ENCODE results near the gene ATP6V1F.

Gene ATP6V1F

DNA sequence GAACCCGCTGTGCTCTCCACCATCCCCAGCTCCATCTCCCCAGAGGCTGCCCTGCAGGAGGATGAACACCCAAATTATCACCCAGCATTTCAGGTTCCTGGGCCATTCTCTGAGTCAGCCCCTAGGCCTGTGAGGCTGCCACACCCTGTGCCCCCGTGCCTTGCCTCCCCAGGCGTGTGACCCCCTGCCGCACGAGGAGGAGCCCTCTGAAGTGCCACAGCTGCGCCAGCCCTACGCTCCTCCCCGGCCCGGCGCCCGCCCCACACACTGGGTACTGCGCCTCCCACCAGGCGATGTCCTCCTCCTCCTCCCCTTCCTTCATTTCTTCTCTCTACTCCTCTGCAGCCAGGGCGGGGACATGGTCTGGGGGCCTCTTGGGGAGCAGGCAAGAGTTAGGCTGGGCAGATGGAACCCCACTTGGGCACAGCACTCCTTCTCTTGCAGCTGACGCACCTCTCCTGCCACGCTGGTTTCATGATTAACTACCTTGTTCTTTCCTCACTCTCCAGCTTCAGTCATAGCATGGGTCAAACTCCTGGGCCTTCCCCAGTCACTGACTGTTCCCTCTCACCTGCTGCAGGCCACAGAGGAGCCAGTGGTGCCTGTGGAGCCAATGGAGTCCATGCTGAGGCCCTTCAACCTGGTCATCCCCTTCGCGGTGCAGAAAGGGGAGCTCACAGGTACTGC lies 12.7 kb upstream of the ATP6V1F start:
- no peak for DNase-seq

DNA sequence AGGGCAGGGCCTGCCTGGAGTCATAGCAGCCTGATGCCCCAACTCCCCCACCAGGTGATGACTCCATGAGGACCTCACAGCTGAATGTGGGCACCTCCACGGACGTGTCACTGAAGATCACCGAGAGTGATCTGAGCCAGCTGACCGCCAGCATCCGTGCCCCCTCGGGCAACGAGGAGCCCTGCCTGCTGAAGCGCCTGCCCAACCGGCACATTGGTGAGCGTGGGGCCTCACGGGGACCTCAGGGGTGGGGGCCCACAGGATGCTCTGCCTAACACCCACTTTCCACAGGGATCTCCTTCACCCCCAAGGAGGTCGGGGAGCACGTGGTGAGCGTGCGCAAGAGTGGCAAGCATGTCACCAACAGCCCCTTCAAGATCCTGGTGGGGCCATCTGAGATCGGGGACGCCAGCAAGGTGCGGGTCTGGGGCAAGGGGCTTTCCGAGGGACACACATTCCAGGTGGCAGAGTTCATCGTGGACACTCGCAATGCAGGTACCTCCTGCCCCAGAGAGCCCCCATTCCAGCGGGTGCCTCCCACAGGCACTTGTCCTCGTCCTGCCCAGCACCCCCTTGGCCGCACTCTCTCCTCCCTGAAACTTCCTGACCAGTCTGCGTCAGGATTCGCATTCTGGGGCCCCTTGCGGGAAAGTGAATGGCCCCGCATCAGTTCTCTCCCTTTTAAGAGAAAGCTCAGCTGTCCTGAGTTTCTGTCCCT lies 10.0 kb upstream of the ATP6V1F start:
- DNase-seq: no peak

GRCh38 chr7:128853799-128854198 lies 8.9 kb upstream of the ATP6V1F start:
- no peak for DNase-seq

- no peak for DNase-seq
Observed at GRCh38 chr7:128854396-128854795, 8.3 kb upstream of the ATP6V1F start.

DNA sequence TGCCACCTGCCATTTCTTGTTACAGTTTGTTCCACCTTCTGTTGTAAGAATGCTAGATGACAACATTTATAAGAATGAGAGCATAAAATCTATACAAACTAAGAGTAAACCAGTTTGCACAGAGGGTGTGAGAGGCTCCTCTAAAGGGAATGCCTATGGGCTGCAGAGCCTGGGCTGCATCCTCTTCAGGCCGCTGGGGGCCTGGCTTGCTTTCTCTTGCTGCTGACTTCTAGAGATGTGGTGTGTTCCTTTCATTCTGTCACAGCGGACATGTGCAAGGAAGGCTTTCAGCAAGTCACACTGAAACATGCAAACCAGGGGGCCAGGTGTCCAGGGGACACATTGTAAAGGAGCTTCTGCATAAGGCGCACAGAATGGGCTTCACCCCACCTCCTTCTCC lies 7.1 kb upstream of the ATP6V1F start:
- no peak for DNase-seq

GRCh38 chr7:128856001-128856718 lies 6.5 kb upstream of the ATP6V1F start:
- no peak for DNase-seq

DNA sequence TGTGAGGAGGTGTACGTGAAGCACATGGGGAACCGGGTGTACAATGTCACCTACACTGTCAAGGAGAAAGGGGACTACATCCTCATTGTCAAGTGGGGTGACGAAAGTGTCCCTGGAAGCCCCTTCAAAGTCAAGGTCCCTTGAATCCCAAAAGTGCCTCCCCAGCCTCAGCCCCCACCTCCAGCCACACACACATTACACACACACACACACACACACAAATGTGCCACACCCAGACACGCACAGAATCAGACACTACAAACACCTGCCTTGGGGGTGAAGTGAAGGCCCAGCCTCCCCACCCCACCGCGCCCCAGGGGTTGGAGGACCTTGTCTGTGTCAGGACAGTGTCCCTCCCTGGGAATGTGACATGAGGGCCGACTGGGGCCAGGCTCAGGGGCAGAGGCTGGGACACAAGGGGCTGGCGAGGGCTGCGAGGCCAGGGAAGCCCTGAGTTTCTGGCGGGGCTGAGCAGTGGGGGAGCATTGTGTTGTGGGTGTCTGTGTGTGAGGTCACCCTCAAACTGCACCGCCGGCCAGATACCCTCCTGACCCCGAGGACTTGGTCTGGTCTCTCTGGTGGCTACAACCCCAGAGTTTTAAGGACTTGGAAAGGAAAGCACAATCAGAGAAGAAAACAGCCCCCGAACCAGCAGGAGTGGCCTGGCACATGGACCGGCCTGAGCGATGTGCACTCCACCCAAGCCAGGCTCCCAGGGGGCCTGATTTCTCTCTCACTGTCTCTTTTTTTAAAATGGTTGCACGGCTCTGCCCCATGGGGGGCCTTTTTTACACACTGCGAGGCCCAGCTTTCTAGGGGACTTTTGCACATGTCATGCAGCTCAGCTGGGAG lies 4.0 kb upstream of the ATP6V1F start:
- no peak for DNase-seq

DNA sequence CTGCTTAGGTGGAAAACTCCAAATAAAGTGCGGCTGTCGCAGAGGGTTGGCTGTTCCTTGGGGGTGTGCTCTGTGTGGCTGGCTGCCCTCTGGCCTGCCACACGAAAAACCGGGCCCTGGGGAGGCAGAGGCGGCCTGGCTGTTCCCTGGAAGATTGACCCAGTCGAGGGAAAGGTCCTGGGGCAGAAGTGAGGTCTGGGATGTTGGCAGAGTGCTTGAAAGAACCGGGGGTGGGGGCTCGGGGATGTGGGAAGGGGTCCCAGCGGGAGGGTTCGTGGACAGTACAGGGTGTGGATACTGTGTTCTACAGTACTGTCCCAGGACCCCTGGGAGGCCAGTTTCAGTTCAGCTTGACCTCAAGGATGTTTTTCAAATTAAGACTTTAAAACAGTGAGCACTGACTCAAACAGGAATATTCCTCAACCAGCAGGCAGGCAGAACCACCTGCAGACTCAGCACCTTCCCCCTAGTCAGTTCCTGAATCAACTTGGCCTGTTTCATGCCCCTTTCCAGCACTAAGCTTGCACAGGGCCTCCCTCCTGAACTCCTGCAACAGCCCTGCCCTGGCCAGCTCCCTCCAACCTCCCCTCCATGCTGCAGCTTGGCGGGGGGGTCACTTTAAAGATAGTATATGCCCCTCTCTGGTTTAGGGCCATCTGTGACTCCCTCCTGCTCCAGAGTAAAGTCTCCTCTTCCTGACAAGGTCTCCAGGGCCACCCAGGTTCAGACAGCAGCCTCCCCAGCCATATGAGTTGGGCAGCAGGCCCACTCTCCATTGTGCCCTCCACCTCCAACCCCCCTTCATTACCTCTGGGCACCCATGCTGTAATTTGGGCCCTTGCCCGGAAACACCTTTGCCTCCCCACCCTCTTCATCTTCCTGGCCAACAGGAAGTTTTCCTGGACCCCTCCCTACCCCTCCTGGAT lies 3.2 kb upstream of the ATP6V1F start:
- peak; percentile 4 for DNase-seq

- DNase-seq: peak; percentile 33
Observed at GRCh38 chr7:128860158-128861073, 2.2 kb upstream of the ATP6V1F start.

DNA sequence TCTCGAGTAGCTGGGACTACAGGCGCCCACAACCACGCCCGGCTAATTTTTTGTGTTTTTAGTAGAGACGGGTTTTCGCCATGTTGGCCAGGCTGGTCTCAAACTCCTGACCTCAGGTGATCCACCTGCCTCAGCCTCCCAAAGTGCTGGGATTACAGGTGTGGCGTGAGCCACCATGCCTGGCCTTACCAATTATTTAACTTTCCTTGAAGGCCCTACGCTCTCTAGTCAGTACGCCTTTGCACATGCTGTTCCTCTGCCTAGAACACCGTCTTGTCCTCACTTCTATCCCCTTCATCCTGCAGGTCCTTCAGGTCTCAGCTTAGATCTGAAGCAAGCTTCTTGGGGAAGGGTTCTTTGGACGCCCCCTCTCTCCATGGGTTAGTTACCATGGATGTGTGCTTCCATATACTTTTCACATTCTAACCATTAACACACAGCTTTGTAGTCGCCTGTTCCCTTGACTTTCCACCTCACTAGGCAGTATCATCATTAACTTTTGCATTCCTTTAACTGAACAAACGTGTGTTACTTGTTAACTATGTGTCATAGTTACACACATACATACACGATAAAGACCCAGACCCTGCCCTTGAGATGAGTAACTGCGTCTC lies 592 bp upstream of the ATP6V1F start:
- no peak for DNase-seq

DNA sequence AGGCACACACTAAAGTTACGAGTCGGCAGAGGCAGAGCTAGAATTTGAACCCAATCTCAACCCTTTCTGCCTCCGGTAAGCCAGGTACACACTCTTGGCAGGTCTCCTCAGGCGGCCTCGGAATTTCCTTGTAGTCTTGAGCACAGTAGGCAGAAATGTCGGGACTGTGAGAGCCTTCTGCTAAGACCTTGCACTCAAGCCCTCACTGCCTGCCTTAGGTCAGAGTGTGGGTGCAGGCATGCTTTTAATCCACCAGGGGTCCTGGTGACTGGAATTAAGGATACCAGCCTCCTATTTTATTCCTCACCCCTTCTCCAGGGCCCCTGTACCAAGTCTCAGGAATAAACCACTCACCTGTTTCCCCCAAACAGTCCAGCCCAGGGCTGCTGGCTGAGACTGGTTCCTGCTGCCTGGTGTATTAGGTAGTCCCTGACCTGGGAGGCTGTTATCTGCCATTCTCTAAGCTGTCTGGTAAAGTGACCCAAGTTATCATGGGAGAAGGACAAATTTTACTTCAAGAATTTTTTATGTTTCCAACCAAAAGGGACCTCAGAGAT lies 855 bp downstream of the ATP6V1F start:
- peak; percentile 25 for DNase-seq

- no peak for DNase-seq
Observed at GRCh38 chr7:128865303-128865702, 2.6 kb downstream of the ATP6V1F start.

- no peak for DNase-seq
Observed at GRCh38 chr7:128865996-128866877, 3.6 kb downstream of the ATP6V1F start.

DNA sequence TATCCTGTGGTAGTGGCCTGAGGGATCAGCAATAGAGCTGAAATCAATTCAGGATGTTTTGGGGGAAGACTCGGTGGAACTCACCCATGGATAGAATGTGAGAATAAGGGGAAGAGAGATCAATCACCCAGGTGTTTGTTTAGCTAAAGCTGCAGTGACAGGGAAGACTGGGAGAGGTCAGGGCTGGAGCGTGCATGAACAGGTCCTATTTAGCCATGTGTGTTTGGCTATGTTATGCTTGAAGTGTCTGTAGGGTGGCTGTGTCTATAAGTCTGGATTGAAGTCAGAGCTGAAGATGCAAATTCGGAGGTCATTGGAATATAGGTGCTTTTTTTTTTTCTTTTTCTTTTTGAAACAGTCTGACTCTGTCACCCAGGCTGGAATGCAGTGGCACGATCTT lies 4.6 kb downstream of the ATP6V1F start:
- no peak for DNase-seq

DNA sequence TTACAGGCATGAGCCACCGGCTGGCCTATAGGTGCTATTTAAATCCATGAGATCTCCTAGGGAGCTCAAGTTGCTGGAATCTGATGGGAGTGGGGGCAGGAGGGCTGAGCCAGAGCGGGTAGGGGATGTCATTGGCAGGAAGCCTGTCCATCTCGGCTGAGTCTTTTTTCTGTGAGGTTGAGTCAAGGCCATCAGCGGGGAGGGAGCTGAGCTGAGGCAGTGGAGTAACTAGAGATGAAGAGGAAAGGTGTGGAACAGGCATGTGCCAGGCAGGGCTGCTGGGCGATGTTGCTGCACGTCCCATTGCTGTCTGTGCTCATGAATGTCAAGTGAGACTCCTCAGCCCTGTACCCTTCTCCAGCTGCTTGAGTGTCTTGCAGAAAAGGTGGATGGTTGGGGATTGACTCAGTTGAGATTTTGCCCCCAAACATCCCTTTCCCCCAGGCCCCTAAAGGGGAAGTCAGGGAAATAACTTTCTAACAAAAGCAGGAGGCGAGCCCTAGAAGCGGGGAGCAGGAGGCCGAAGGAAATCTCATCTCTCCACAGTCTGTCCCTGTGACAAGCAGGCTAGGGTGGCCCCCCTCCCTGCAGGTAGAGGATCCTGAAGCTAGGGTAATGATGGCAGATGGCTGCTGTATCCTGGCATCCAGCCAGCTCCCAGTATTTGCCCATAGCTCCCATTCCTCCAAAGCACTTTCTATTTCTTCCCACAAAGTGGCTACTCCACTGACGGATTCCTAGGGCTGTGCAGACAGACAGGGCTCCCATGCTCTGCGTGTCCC lies 5.4 kb downstream of the ATP6V1F start:
- no peak for DNase-seq

- no peak for DNase-seq
Observed at GRCh38 chr7:128868624-128869137, 6.0 kb downstream of the ATP6V1F start.

GRCh38 chr7:128869138-128869943 lies 6.7 kb downstream of the ATP6V1F start:
- peak; percentile 1 for DNase-seq
